IPS DF 6.9 (cell line): Measurements from ENCODE around the gene PRKAG2.
"Not testable (repeated sequence)": the region's sequence is repeated elsewhere in the genome, so short reads cannot be mapped to it uniquely, and the experiment has no call there.

Source experiments
- DNase-seq: peaks from one replicate; pipeline ENCODE4 v3.0.0-alpha.2; 2013; ENCODE audit warnings: low read depth, low spot score
- H3K27ac ChIP-seq: one replicate; pipeline ENCODE4 v1.5.1; 2013; ENCODE audit warnings: low read length, control low read depth
- H3K27me3 ChIP-seq: 2 replicates; pipeline ENCODE4 v1.6.1; 2013; ENCODE audit warnings: mild to moderate bottlenecking, low read length; ENCODE audit not compliant: control insufficient read depth, insufficient read depth
- H3K36me3 ChIP-seq: 2 replicates; pipeline ENCODE4 v1.6.1; 2013; ENCODE audit warnings: low read length; ENCODE audit not compliant: control insufficient read depth, insufficient read depth
- H3K4me1 ChIP-seq: 2 replicates; pipeline ENCODE4 v1.6.1; 2013; ENCODE audit warnings: low read length; ENCODE audit not compliant: control insufficient read depth, insufficient read depth
- H3K4me3 ChIP-seq: 2 replicates; pipeline ENCODE4 v1.5.1; 2013; ENCODE audit warnings: mild to moderate bottlenecking, low read length
- H3K9me3 ChIP-seq: 2 replicates; pipeline ENCODE4 v1.6.1; 2013; ENCODE audit warnings: low read length, inconsistent platforms; ENCODE audit not compliant: control insufficient read depth, insufficient read depth
- WGBS: extraction: QIAGEN DNeasy Blood & Tissue Kit; methylation state at CpG from one replicate; pipeline ENCODE4 v1.1.7; 2013; ENCODE audit warnings: mixed read lengths, missing lambda C conversion rate; ENCODE audit not compliant: insufficient read length, insufficient coverage; 5-methylcytosine and 5-hydroxymethylcytosine counted together

PRKAG2 gene

DNA sequence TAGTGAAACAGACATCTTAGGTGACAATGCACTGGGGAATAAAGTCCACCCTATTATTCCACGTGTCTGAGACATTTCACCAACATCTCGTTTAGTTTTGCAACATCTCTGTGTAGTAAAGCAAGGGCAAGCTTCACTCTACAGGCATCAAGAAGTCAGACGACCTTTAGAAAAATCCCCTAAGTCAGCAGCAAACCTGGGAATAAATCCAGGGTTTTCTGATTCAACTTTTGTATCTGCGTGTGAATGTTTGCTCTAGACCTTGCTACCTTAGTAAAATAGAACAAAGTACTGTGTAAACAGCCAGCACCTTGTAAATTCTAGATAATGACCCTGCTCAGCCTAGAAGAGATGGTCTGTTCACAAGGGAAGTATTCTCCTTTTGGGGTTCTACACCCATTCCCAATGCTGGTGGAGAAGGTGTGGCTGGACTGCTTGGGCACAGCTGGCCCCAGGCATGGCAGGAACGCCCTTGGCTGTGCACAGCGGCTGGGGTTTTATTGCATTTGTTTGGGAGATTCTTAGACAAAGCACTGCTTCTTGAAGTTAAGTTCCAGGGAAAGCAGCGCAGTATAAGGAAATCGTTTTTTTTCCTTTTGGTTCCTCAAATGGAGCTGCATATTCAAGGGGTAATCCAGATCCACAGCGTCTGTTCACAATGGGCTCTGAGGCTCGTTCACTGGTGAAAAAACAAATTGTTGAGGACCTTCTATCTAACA is 41.0 kb upstream of the PRKAG2 start:
- H3K9me3 ChIP-seq: no peaks in the 10 kb centered on the region; the same call in 1 of the 2 replicates

DNA sequence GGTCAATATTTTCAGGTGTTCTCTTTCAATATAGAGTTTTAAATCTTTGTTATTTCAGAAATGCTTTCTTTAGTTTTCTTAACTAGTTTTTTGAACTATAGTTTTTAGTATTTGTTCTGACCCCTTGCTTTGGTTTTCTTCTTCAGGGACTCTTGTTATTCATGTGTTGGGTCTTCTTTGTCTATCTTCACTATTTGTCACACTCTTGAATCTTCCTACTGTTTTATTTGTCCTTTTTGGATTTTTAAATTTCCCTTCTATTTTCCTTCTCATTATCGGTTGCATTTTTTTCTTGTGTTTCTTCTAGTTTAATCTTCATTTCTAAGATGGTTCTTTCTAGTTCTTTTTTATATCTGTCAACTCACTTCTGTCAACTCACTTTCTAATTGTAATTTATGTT is 37.1 kb upstream of the PRKAG2 start:
- no CpG with 5 or more reads among the region's 1 CpG for WGBS

More for the DNA sequence above, 41.0 kb upstream of the PRKAG2 start:
- DNase-seq: no peak
- Histone ChIP-seq H3K4me3 (no peak overlapping the region), H3K36me3 (no peaks in the 10 kb centered on the region), H3K27ac (no peak overlapping the region), H3K27me3 (no peaks in the 10 kb centered on the region), H3K4me1 (no peaks in the 10 kb centered on the region)
- WGBS: no CpG with 5 or more reads among the region's 10 CpGs

DNA sequence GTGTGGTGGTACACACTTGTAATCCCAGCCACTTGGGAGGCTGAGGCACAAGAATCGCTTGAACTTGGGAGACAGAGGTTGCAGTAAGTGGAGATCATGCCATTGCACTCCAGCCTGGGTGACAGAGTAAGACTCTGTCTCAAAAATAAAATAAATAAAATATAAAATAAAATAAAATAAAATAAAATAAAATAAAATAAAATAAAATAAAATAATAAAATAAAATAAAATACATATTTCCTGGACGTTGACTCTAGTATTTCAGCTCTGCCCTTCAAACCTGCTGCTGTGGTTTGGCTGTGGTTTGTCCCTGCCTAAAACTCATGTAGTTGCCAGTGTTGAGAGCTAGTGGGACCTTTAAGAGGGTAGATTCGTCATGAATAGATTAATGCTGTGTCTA is 33.7 kb upstream of the PRKAG2 start:
- H3K9me3 ChIP-seq, H3K27ac ChIP-seq, H3K4me3 ChIP-seq, DNase-seq, H3K4me1 ChIP-seq, H3K27me3 ChIP-seq, H3K36me3 ChIP-seq: not testable (repeated sequence)
- no CpG with 5 or more reads among the region's 3 CpGs for WGBS

More for the DNA sequence above, 37.1 kb upstream of the PRKAG2 start:
- Histone ChIP-seq H3K4me1 (no peaks in the 10 kb centered on the region), H3K27me3 (no peaks in the 10 kb centered on the region), H3K9me3 (no peaks in the 10 kb centered on the region), H3K27ac (no peak overlapping the region), H3K4me3 (no peak overlapping the region), H3K36me3 (no peaks in the 10 kb centered on the region)
- DNase-seq: no peak

DNA sequence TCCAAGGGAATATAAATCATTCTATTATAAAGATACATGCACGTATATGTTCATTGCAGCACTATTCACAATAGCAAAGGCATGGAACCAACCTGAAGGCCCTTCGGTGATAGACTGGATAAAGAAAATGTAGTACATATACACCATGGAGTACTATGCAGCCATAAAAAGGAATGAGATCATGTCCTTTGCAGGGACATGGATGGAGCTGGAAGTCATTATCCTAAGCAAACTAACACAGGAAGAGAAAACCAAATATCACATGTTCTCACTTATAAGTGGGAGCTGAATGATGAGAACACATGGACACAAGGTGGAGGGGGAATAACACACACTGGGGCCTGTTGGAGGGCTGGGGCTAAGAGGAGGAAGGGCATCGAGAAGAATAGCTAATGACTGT is 30.2 kb upstream of the PRKAG2 start:
- no CpG with 5 or more reads among the region's 3 CpGs for WGBS
- not testable (repeated sequence) for H3K4me3 ChIP-seq, DNase-seq, H3K27me3 ChIP-seq, H3K9me3 ChIP-seq, H3K27ac ChIP-seq, H3K36me3 ChIP-seq, H3K4me1 ChIP-seq

DNA sequence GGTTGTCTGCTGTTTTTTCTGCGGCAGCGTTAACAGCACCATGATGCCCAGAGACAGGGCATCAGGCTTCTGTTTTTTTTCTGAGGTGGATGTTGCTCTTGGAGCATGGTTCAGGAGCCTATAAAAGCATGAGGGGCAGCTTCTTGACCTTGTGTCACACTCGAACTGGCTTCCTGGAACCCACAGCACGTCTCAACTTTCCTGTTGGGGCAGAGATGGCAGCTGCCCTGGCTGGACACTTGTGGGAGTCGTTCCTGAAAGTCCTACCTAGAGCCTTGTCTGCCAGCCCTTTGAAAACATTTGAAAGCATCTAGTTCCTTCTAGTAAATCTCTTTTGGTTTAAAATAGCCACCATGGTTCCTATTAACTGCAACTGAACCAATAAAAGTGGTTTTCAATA is 28.9 kb upstream of the PRKAG2 start:
- WGBS: no CpG with 5 or more reads among the region's 5 CpGs
- H3K4me3 ChIP-seq: no peak overlapping the region
- H3K27ac ChIP-seq: no peak overlapping the region
- H3K27me3 ChIP-seq: no peaks in the 10 kb centered on the region
- no peaks in the 10 kb centered on the region for H3K36me3 ChIP-seq
- DNase-seq: no peak
- H3K4me1 ChIP-seq: no peaks in the 10 kb centered on the region
- no peaks in the 10 kb centered on the region for H3K9me3 ChIP-seq

DNA sequence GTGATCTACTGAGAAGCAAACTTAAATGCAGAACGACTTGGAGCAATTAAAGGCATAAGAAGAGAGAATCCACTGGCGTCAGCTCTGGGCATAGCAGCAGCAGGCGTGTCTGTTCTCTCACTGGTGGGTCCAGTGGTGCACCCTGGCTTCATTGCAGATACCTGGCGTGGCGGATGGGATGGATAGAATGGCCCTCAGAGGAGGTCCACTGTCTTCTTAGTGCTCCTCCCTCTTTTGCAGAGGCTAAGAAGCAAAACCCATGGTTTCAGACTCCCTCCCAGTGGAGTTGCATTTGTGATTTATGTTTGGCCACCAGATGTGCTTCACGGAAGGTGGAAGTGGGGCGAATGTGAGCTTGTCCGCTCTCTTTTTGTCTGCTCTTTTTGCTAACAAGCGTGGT is 28.4 kb upstream of the PRKAG2 start:
- H3K27me3 ChIP-seq: no peaks in the 10 kb centered on the region
- H3K36me3 ChIP-seq: no peaks in the 10 kb centered on the region
- no peaks in the 10 kb centered on the region for H3K4me1 ChIP-seq
- no CpG with 5 or more reads among the region's 9 CpGs for WGBS
- no peak overlapping the region for H3K4me3 ChIP-seq
- DNase-seq: no peak
- H3K27ac ChIP-seq: no peak overlapping the region
- H3K9me3 ChIP-seq: no peaks in the 10 kb centered on the region

DNA sequence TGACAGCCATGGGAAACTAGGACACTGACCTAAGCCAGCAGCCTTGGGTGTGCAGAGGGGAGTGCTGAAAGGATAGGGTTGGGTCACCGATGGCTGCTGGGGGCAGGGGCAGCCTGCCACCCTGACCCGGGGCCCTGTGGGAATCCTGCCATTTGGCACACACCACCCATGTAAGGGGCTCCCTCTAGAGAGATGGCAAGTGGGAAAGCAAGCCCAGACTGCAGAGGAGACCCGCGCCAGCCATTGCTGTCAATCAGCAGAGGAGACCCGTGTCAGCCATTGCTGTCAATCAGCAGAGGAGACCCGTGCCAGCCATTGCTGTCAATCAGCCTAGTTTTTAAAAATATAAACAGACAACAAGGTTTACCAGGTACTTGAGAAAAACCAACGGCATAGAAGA is 27.4 kb upstream of the PRKAG2 start:
- Histone ChIP-seq H3K4me3 (no peak overlapping the region), H3K9me3 (no peaks in the 10 kb centered on the region), H3K27me3 (no peaks in the 10 kb centered on the region), H3K36me3 (no peaks in the 10 kb centered on the region), H3K4me1 (no peaks in the 10 kb centered on the region), H3K27ac (no peak overlapping the region)
- no peak for DNase-seq
- no CpG with 5 or more reads among the region's 7 CpGs for WGBS

DNA sequence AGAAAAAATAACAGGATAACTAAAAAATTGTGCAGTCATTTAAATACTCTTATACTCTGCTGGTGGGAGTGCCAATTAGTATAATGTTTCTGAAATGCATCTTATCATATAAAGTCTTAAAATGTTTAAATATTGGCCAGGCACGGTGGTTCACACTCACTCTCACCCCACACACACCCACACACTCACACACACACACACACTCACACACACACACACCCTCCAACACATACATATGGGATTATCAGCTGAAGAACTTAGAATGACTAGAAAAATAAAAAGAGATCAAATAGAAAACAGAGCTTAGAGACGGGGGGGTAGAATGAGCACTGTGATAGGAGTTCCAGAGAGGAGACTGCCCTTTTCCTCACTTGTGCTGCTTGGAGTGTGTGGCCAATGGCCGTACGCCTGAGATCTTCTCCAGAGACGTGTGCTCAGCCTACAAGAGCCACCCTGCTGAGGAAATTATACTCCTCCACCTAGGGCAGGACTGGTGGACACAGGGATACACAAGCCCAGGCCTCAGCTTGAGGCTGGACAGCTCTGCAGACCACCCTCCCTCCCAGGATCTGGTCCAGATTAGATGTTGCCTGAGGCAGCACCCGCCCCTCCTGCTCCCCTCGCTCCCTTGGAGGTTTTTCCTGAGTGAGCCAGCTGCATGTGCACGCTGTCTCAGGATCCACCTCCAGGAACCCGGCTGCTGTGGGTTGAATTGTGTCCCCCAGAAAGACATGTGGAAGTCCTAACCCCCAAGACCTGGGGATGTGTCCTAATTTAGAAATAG is 26.5 kb upstream of the PRKAG2 start:
- no peak overlapping the region for H3K27ac ChIP-seq
- H3K36me3 ChIP-seq: no peaks in the 10 kb centered on the region
- DNase-seq: no peak
- WGBS: no CpG with 5 or more reads among the region's 9 CpGs
- H3K4me3 ChIP-seq: no peak overlapping the region
- H3K4me1 ChIP-seq: no peaks in the 10 kb centered on the region
- H3K9me3 ChIP-seq: no peaks in the 10 kb centered on the region
- H3K27me3 ChIP-seq: no peaks in the 10 kb centered on the region

DNA sequence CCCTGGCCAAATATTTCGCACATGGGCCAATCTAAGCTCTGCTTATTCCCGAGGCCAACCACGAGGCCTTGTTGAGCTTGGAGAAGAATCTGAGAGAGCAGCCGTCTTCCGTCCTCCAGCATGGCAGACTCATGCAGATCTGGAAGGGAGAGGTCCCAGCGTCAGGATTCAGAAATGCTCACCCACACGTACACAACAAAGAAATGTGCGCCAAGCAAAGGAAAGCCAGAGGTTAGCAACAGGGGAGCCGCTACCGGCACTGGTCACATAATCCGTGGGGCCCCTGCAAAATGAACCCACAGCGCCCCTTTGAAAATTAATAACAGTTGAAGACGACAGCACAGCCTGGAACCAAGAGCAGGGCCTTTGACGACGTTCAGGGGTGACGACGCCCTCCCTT is 25.4 kb upstream of the PRKAG2 start:
- DNase-seq: no peak
- no peak overlapping the region for H3K27ac ChIP-seq
- H3K4me1 ChIP-seq: no peaks in the 10 kb centered on the region
- H3K9me3 ChIP-seq: no peaks in the 10 kb centered on the region
- H3K36me3 ChIP-seq: no peaks in the 10 kb centered on the region
- H3K27me3 ChIP-seq: no peaks in the 10 kb centered on the region
- no peak overlapping the region for H3K4me3 ChIP-seq
- WGBS: no CpG with 5 or more reads among the region's 17 CpGs

DNA sequence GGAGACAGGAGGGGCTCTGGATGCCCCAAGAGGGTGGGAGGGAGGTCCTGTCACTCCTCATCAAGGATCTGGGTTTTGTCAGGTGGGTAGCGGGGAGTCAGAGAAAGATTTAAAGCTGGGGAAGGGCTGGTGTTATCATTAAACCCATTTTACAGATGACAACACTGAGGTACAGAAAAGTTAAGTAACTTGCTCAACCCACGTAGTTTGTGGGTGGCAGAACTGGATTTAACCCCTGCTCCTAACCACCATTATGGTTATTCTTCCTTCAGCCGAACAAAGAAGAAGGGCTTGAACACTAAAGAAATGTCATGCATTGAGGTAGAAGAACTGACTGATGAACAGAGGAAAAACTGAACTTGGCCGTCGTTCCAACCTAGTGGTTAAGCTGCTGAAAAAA is 24.9 kb upstream of the PRKAG2 start:
- Histone ChIP-seq H3K9me3 (no peaks in the 10 kb centered on the region), H3K4me3 (no peak overlapping the region), H3K4me1 (no peaks in the 10 kb centered on the region), H3K27me3 (no peaks in the 10 kb centered on the region), H3K36me3 (no peaks in the 10 kb centered on the region), H3K27ac (no peak overlapping the region)
- no CpG with 5 or more reads among the region's 5 CpGs for WGBS
- DNase-seq: no peak
